Skin of body (tissue), 2 donors: ENCODE results near the gene SLC44A4. TPM values are rescaled to one million over a fixed set of nuclear protein-coding genes. Genes with fewer than 3 reads are reported as not detected.
"Not testable (repeated sequence)": the region's sequence is repeated elsewhere in the genome, so short reads cannot be mapped to it uniquely, and the experiment has no call there.

Experiments
- DNase-seq: peaks from one replicate; lab custom pipeline; 2025; lab: John Stamatoyannopoulos, UW
- total RNA-seq: library from RNA; depleted of rRNA; stranded (reverse); fragments of >200 nt; gene quantifications from one replicate; pipeline ENCODE4 v1.2.3, GENCODE V29; 2014

The SLC44A4 gene
- total RNA-seq, 1 donor from 2014 or later: 0.10 TPM

DNA sequence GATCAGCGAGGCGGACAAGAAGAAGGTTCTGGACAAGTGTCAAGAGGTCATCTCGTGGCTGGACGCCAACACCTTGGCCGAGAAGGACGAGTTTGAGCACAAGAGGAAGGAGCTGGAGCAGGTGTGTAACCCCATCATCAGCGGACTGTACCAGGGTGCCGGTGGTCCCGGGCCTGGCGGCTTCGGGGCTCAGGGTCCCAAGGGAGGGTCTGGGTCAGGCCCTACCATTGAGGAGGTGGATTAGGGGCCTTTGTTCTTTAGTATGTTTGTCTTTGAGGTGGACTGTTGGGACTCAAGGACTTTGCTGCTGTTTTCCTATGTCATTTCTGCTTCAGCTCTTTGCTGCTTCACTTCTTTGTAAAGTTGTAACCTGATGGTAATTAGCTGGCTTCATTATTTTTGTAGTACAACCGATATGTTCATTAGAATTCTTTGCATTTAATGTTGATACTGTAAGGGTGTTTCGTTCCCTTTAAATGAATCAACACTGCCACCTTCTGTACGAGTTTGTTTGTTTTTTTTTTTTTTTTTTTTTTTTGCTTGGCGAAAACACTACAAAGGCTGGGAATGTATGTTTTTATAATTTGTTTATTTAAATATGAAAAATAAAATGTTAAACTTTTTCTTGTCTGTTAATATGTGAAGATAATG is 49.0 kb downstream of the SLC44A4 start:
- peak; percentile 55 for DNase-seq

DNA sequence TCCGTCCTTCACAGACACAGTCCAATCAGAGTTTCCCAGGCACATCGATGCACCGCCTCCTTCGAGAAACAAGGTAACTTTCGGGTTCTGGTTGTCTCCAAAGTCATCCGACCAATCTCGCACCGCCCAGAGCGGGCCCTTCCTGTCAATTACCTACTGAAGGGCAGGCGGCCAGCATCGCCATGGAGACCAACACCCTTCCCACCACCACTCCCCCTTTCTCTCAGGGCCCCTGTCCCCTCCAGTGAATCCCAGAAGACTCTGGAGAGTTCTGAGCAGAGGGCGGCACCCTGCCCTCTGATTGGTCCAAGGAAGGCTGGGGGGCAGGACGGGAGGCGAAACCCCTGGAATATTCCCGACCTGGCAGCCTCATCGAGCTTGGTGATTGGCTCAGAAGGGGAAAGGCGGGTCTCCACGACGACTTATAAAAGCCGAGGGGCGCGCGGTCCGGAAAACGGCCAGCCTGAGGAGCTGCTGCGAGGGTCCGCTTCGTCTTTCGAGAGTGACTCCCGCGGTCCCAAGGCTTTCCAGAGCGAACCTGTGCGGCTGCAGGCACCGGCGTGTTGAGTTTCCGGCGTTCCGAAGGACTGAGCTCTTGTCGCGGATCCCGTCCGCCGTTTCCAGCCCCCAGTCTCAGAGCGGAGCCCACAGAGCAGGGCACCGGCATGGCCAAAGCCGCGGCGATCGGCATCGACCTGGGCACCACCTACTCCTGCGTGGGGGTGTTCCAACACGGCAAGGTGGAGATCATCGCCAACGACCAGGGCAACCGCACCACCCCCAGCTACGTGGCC is 51.3 kb downstream of the SLC44A4 start, which contains the start of gene HSPA1B:
Gene HSPA1B, plus strand, starts transcription at position 453 of the 794 bp plus-strand sequence. Its CDS starts 213 bp downstream, at position 666.
- DNase-seq: peak; percentile 100

DNA sequence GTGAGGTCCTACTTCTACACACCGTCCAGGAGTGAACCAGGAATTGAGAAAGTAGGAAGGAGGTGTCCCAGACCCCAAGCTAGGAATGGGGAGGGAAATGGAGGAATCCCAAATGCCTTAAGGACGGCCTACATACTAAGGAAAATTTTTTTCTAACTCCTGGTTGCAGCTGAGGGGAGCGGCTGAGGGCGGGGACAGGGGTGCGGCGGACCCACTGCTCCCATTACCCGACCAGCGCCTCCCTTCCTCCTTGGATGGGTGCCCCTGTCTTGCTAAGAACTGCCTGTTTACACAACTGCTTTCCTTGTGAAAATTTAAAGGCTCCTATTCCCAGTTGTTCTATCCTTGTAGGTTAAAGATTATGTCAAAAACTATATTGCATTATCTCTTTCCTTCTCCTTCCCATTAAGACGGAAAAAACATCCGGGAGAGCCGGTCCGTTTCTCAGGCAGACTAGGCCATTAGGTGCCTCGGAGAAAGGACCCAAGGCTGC is 52.0 kb downstream of the SLC44A4 start:
- no peak for DNase-seq

DNA sequence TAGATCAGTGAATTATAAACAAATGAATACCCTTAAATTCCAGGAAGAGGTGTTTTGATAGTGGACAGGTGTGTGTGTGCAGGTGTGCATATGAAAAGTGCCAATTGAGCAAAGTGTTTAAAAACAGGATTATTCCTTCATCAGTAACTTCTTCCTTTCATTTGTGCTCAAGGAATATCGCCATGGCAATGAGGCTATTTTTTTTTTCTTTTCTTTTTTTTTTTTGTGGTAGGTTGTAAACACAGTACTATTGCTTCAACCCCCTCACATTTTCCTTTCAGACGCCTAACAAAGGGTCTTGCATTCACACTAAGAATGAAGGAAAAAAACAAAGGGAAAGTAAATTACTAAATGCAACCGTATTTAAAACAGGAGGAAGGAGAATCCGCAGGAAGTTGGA is 53.2 kb downstream of the SLC44A4 start:
- no peak for DNase-seq

DNA sequence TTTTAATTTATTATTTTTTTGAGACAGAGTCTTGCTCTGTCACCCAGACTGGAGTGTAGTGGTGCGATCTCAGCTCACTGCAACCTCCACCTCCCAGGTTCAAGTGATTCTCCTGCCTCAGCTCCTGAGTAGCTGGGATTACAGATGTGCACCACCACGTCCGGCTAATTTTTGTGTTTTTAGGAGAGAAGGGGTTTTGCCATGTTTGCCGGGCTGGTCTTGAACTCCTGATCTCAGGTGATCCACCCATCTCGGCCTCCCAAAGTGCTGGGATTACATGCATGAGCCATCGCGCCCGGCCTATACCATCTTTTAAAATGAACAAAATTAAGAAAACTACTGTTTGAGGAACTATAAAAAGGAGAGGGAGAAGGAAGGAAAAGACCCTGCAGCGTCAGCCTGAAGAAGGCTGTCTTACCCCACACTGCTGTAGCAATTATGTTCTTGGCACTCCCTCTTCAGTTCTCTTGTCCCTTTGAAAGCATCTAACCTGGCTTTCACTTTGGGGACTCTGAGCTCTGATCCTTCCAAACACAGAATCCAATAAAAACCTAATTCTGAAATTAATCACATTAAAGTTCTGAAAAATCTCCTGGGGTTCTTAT is 55.1 kb downstream of the SLC44A4 start:
- not testable (repeated sequence) for DNase-seq

DNA sequence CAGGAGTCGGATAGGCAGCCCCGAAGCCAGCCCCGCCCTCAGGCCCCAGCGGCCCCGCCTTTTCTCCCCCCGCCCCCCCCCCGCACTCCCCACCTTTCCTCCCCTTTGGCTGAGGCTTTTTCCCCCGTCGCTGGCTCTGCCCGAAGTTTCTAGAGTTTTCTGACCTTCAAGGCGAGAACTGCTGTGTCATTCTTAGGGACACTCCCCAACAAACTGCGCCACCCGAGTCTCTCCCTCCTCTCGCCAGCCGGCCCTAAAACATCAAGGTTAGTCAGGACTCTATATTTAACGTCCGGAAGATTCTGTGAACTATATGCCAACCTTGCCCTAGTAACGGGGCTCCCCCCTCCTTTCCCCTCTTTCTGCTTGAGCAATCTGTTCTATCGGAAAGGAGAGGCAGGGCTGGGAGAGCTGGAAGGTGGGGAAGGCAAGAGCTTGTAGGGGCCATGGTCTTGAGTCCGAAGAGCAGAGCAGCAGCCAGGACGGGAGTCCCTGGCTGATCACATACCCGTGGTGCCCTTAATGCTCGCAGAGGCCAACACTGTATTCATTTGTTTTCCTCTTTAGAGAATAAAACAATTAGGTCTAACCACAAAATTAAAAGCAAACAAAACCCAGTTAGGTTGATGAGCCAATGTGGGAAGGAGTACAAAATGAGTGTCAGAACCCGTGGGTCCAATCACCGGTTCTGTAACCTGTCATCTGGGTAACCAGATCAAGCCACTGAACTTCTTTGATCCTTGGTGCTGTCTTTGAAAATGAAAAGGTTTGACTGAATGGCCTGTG is 56.6 kb downstream of the SLC44A4 start:
- no peak for DNase-seq

DNA sequence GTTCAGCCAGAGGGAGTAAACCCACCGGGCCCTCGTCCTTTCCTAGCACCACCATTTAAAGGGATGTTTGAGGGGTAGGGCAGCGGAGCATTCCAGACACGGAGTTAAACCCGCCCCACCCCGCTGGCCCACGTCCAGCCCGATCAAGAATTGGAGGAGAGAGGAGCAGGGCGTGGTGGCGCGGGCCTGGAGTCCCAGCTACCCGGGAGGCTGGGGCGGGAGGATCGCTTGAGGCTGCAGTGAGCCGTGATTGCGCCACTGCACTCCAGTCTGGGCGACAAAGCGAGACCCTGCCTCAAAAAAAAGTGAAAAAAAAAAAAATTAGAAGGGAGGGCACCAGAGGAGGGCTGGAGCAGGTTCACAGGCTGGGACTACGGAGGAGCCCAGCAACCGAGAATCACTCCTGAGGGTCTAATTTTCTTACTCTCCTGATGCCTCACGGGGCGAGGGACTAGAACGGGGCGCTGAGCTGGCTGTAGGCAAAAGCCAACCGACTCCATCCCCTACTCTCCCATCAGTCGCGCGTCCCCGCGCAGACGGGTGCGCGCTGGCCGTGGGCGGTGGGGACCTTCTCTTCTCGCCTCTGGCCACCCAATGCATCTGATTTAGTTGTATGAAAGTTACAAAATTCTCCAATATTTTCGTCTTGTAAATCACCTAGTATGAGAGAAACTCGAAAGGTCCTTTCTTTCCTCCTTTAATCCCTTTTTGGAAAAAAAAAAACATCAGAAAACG is 57.3 kb downstream of the SLC44A4 start:
- no peak for DNase-seq

DNA sequence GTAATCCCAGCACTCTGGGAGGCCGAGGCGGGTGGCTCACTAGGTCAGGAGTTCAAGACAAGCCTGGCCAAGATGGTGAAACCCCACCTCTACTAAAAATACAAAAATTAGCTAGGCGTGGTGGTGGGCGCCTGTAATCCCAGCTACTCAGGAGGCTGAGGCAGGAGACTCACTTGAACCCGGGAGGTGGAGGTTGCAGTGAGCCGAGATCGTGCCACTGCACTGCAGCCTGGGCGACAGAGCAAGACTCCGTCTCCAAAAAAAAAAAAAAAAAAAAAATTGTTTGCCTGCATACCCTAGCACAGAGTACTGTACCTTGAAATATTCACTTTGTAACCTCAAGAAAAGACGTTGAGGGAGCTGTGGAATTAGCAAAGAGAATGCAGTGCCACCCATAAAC is 58.4 kb downstream of the SLC44A4 start:
- DNase-seq: not testable (repeated sequence)

DNA sequence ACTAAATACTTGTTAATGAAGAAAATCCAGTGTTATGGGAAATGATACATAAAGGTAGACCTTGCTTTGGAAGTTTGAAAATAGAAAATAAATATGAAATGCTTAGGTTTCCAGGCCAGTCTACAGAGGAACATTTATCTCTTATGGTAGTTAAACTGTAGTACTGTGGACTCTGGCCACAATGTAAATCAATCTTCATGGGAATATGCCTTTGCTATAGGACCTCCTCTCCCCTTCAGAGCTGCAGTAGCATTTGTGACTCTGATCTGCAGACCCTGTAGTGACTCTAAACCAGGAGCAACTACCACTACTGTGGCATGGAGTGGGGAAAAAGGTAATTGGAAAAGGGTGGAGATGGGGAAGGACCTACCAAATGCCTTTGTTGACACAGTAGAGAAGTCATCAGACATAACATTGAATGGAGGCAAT is 58.9 kb downstream of the SLC44A4 start:
- DNase-seq: no peak

DNA sequence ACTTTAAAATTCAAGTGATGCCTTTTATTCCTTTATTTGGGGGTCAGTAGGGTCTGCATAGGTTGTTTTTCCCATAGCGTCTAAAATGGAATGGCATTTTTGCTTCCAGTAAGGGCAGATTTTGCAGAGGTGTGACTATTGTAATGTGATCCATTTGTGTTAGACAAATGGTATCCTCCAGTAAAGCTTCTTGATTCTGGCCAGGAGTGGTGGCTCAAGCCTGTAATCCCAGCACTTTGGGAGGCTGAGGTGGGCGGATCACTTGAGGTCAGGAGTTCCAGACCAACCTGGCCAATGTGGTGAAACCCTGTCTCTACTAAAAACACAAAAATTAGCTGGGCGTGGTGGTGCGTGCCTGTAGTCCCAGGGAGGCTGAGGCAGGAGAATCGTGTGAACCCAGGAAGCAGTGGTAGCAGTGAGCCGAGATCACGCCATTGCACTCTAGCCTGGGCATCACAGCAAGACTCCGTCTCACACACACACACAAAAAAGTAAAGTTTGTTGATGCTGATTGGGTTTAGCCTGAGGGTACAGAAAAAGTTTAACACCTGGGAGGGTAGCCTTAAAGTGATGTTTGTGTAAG is 60.8 kb downstream of the SLC44A4 start:
- DNase-seq: not testable (repeated sequence)

DNA sequence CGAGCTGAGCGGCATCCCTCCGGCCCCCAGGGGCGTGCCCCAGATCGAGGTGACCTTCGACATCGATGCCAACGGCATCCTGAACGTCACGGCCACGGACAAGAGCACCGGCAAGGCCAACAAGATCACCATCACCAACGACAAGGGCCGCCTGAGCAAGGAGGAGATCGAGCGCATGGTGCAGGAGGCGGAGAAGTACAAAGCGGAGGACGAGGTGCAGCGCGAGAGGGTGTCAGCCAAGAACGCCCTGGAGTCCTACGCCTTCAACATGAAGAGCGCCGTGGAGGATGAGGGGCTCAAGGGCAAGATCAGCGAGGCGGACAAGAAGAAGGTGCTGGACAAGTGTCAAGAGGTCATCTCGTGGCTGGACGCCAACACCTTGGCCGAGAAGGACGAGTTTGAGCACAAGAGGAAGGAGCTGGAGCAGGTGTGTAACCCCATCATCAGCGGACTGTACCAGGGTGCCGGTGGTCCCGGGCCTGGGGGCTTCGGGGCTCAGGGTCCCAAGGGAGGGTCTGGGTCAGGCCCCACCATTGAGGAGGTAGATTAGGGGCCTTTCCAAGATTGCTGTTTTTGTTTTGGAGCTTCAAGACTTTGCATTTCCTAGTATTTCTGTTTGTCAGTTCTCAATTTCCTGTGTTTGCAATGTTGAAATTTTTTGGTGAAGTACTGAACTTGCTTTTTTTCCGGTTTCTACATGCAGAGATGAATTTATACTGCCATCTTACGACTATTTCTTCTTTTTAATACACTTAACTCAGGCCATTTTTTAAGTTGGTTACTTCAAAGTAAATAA is 61.5 kb downstream of the SLC44A4 start:
- DNase-seq: not testable (repeated sequence)

DNA sequence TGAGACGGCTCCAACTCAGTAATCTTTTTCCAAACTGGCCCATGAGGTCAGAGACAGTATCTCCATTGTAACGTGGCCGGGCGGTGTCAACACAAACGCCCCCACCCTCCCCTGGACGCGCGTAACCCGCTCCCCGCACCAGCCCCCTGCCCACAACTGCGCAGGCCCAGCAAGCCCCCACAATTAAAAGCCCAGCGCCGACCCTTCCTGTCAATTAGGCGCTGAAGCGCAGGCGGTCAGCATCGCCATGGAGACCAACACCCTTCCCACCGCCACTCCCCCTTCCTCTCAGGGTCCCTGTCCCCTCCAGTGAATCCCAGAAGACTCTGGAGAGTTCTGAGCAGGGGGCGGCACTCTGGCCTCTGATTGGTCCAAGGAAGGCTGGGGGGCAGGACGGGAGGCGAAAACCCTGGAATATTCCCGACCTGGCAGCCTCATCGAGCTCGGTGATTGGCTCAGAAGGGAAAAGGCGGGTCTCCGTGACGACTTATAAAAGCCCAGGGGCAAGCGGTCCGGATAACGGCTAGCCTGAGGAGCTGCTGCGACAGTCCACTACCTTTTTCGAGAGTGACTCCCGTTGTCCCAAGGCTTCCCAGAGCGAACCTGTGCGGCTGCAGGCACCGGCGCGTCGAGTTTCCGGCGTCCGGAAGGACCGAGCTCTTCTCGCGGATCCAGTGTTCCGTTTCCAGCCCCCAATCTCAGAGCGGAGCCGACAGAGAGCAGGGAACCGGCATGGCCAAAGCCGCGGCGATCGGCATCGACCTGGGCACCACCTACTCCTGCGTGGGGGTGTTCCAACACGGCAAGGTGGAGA is 63.6 kb downstream of the SLC44A4 start, which contains the start of the genes HSPA1A and HSPA1L:
Gene HSPA1A, plus strand, starts transcription at position 519 of the 814 bp plus-strand sequence. Its CDS starts 214 bp downstream, at position 733.
Gene HSPA1L, minus strand, starts transcription at position 259 of the 814 bp plus-strand sequence. CDS start 3,311 bp downstream, outside the sequence.
- DNase-seq: peak; percentile 93

DNA sequence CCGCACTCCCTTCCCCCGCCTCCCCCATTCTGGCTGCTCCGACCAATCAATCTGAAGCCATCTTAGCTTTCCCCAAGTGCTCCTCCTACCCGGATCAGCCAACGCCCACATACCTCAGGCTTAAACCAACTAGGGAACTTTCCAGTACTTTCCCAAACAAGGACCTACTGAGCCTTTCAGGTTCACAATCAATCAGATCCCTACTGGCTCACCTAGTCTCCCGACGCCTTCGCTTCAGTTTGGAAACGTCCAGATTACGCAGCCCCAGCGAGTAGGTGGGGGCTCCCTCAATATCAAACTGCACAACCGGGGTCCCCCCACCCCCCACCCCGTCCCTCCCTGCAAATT is 64.1 kb downstream of the SLC44A4 start:
- peak; percentile 99 for DNase-seq

DNA sequence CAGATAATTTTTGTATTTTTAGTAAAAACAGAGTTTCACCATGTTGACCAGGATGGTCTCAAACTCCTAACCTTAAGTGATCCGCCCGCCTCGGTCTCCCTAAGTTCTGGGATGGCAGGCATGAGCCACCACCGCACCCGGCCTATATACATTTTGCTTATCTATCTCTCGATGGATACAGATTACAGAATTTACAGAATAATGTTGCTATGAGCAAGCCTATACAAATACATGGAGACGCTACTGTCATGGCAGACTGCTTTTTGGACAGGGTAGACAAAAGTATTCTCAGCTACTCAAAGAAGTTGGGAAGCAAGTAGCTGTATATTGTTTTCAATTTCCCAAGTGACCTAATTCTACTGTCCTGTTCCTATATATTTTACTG is 65.3 kb downstream of the SLC44A4 start:
- no peak for DNase-seq
